ENCODE data around the gene SMG9.

Gene SMG9

GRCh38 chr19:43726736-43727592 is 27.8 kb downstream of the SMG9 start:
- DNase-seq, result no peak
- intact Hi-C loops (cut with DNase I; ENCODE audit: low total_unique reads), result no loop called here
- Histone ChIP-seq H3K27me3 (peaks cover 0 to 3% of the 10 kb centered on the region in 2 donors), H3K27ac (no peak overlapping the region), H3K36me3 (peaks cover 25 to 41% (median 41%) of the 10 kb centered on the region in 3 donors), H3K4me3 (no peak overlapping the region), H3K4me1 (no peaks in the 10 kb centered on the region), H3K9me3 (no peaks in the 10 kb centered on the region)
- TF ChIP-seq CTCF (IDR thresholded peaks at IDR 0.05), result no peak

GRCh38 chr19:43725468-43725867 is 29.3 kb downstream of the SMG9 start:
- Histone ChIP-seq H3K27me3 (peaks cover 0 to 3% of the 10 kb centered on the region in 2 donors), H3K36me3 (peaks cover 11 to 26% (median 26%) of the 10 kb centered on the region in 3 donors), H3K27ac (no peak overlapping the region), H3K4me3 (no peak overlapping the region), H3K9me3 (no peaks in the 10 kb centered on the region), H3K4me1 (no peaks in the 10 kb centered on the region)
- intact Hi-C loops (cut with DNase I; ENCODE audit: low total_unique reads), result no loop called here
- no peak for DNase-seq
- TF ChIP-seq CTCF (IDR thresholded peaks at IDR 0.05), result no peak

- peaks cover 0 to 5% of the 10 kb centered on the region in 2 donors for H3K27me3 ChIP-seq
- no peaks in the 10 kb centered on the region for H3K4me1 ChIP-seq
- H3K4me3 ChIP-seq, result no peak overlapping the region
- TF ChIP-seq CTCF (IDR thresholded peaks at IDR 0.05), result no peak
- peaks cover 11 to 21% (median 20%) of the 10 kb centered on the region in 3 donors for H3K36me3 ChIP-seq
- intact Hi-C loops (cut with DNase I; ENCODE audit: low total_unique reads), result no loop called here
- no peaks in the 10 kb centered on the region for H3K9me3 ChIP-seq
- DNase-seq, result no peak
- no peak overlapping the region for H3K27ac ChIP-seq
Observed at GRCh38 chr19:43724896-43725295, 29.9 kb downstream of the SMG9 start.

- no peak overlapping the region for H3K27ac ChIP-seq
- intact Hi-C loops (cut with DNase I; ENCODE audit: low total_unique reads), result no loop called here
- no peak for TF ChIP-seq CTCF (IDR thresholded peaks at IDR 0.05)
- H3K27me3 ChIP-seq, result peaks cover 0 to 17% of the 10 kb centered on the region in 2 donors
- no peak for DNase-seq
- no peak overlapping the region for H3K4me3 ChIP-seq
- H3K4me1 ChIP-seq, result no peaks in the 10 kb centered on the region
- H3K9me3 ChIP-seq, result no peaks in the 10 kb centered on the region
- H3K36me3 ChIP-seq, result peaks cover 4 to 9% (median 7%) of the 10 kb centered on the region in 3 donors
Observed at GRCh38 chr19:43723588-43723987, 31.2 kb downstream of the SMG9 start.

GRCh38 chr19:43721469-43722048 is 33.2 kb downstream of the SMG9 start:
- intact Hi-C loops (cut with DNase I; ENCODE audit: low total_unique reads), result no loop called here
- Histone ChIP-seq H3K4me1 (no peaks in the 10 kb centered on the region), H3K4me3 (no peak overlapping the region), H3K36me3 (no peaks in the 10 kb centered on the region), H3K27me3 (peaks cover 0 to 26% of the 10 kb centered on the region in 2 donors), H3K27ac (no peak overlapping the region), H3K9me3 (no peaks in the 10 kb centered on the region)
- DNase-seq, result no peak
- no peak for TF ChIP-seq CTCF (IDR thresholded peaks at IDR 0.05)

Data from tibial artery (tissue), 4 donors.